HEK293T (cell line): Measurements from ENCODE around the gene IFT172.

Experiments
- CTCF ChIA-PET: fragments of 350-600 bp; formaldehyde crosslinking; extraction: SDS; loops from one replicate; lab custom pipeline; 2021; ENCODE audit warnings: antibody characterized with exemption, inconsistent platforms; lab: Yijun Ruan, JAX
- POLR2A ChIA-PET: fragments of 350-600 bp; formaldehyde crosslinking; extraction: SDS; loops from one replicate; lab custom pipeline; 2020; ENCODE audit warnings: antibody characterized with exemption, inconsistent platforms; lab: Yijun Ruan, JAX
- DNase-seq: peaks from one replicate; pipeline ENCODE4 v3.0.0; 2012; ENCODE audit warnings: mixed read lengths; ENCODE audit errors: extremely low spot score
- ARNT ChIP-seq: fragments of 450-650 bp; IDR thresholded peaks from 2 replicates; pipeline ENCODE4 v1.6.1; 2017; ENCODE audit warnings: mild to moderate bottlenecking
- BHLHE40 ChIP-seq: fragments of 450-650 bp; IDR thresholded peaks from 2 replicates; pipeline ENCODE4 v1.6.1; 2016; ENCODE audit warnings: mild to moderate bottlenecking, moderate library complexity, borderline replicate concordance
- CTBP1 ChIP-seq: fragments of 450-650 bp; IDR thresholded peaks from 2 replicates; pipeline ENCODE4 v1.6.1; 2016; ENCODE audit warnings: borderline replicate concordance
- ELF4 ChIP-seq: fragments of 450-650 bp; IDR thresholded peaks from 2 replicates; pipeline ENCODE4 v1.6.1; 2017; ENCODE audit warnings: antibody characterized with exemption
- FOXA1 ChIP-seq: fragments of 450-650 bp; IDR thresholded peaks from 2 replicates; pipeline ENCODE4 v1.6.1; 2016; ENCODE audit warnings: mild to moderate bottlenecking
- FOXK2 ChIP-seq: fragments of 450-650 bp; IDR thresholded peaks from 2 replicates; pipeline ENCODE4 v1.6.1; 2016; ENCODE audit warnings: mild to moderate bottlenecking
- FOXM1 ChIP-seq: fragments of 450-650 bp; IDR thresholded peaks from 2 replicates; pipeline ENCODE4 v1.6.1; 2017; ENCODE audit warnings: mild to moderate bottlenecking, borderline replicate concordance
- HDGF ChIP-seq: fragments of 450-650 bp; IDR thresholded peaks from 2 replicates; pipeline ENCODE4 v1.6.1; 2017; ENCODE audit warnings: antibody characterized with exemption, borderline replicate concordance
- L3MBTL2 ChIP-seq: fragments of 450-650 bp; conservative IDR thresholded peaks from 2 replicates; pipeline ENCODE4 v1.6.1; 2016; ENCODE audit warnings: mild to moderate bottlenecking
- LEF1 ChIP-seq: fragments of 450-650 bp; IDR thresholded peaks from 2 replicates; pipeline ENCODE4 v1.6.1; 2017; ENCODE audit warnings: mild to moderate bottlenecking, borderline replicate concordance
- NFRKB ChIP-seq: fragments of 450-650 bp; IDR thresholded peaks from 2 replicates; pipeline ENCODE4 v1.6.1; 2016; ENCODE audit warnings: mild to moderate bottlenecking, moderate library complexity
- PKNOX1 ChIP-seq: fragments of 450-650 bp; IDR thresholded peaks from 2 replicates; pipeline ENCODE4 v1.6.1; 2016
- SP1 ChIP-seq: fragments of 450-650 bp; IDR thresholded peaks from 2 replicates; pipeline ENCODE4 v1.6.1; 2017
- SUZ12 ChIP-seq: fragments of 450-650 bp; IDR thresholded peaks from 2 replicates; pipeline ENCODE4 v1.6.1; 2016; ENCODE audit warnings: mild to moderate bottlenecking
- TARDBP ChIP-seq: fragments of 450-650 bp; IDR thresholded peaks from 2 replicates; pipeline ENCODE4 v1.6.1; 2016
- ZNF384 ChIP-seq: fragments of 450-650 bp; IDR thresholded peaks from 2 replicates; pipeline ENCODE4 v1.6.1; 2016

The IFT172 gene

GRCh38 chr2:27494944-27495554, 5.5 kb upstream of the IFT172 start, which contains the start of gene FNDC4:
Gene FNDC4, minus strand, starts transcription at chr2:27495200. Its CDS starts 521 bp downstream, at chr2:27494679.
- POLR2A ChIA-PET, result interaction anchor here (1.1 kb wide), 1 partner anchor 85 kb away, joined by 3 read pairs; the partner anchor contains the start of gene PPM1G
- peak; percentile 64 for DNase-seq
- TF ChIP-seq NFRKB, result no peak
- TF ChIP-seq ZNF384, result no peak
- TF ChIP-seq LEF1, result no peak
- TF ChIP-seq FOXA1, result no peak
- no peak for TF ChIP-seq FOXM1
- no peak for TF ChIP-seq SP1
- TF ChIP-seq BHLHE40, result no peak
- TF ChIP-seq PKNOX1, result no peak
- no peak for TF ChIP-seq ARNT
- TF ChIP-seq TARDBP, result no peak
- TF ChIP-seq L3MBTL2, result no peak
- no peak for TF ChIP-seq CTBP1
- TF ChIP-seq ELF4, result no peak
- TF ChIP-seq SUZ12, result no peak
- no peak for TF ChIP-seq FOXK2
- TF ChIP-seq HDGF, result no peak
- CTCF ChIA-PET, result interaction anchor here (0.6 kb wide), 1 partner anchor 189 kb away, joined by 4 read pairs; no protein-coding TSS in a partner anchor

GRCh38 chr2:27494284-27494943, 4.9 kb upstream of the IFT172 start:
- DNase-seq, result no peak
- ChIA-PET POLR2A (no interaction called here), CTCF (no interaction called here)
- no peak for TF ChIP-seq BHLHE40
- no peak for TF ChIP-seq TARDBP
- no peak for TF ChIP-seq HDGF
- TF ChIP-seq ARNT, result no peak
- no peak for TF ChIP-seq FOXK2
- TF ChIP-seq PKNOX1, result no peak
- TF ChIP-seq CTBP1, result no peak
- TF ChIP-seq NFRKB, result no peak
- no peak for TF ChIP-seq ELF4
- no peak for TF ChIP-seq L3MBTL2
- no peak for TF ChIP-seq FOXM1
- TF ChIP-seq SP1, result no peak

GRCh38 chr2:27493948-27494283, 4.4 kb upstream of the IFT172 start:
- no peak for DNase-seq
- no peak for TF ChIP-seq ARNT
- no peak for TF ChIP-seq FOXK2
- no peak for TF ChIP-seq TARDBP
- no peak for TF ChIP-seq HDGF
- TF ChIP-seq ELF4, result no peak
- no peak for TF ChIP-seq LEF1
- no peak for TF ChIP-seq SUZ12
- TF ChIP-seq FOXA1, result no peak
- no peak for TF ChIP-seq BHLHE40
- TF ChIP-seq SP1, result no peak
- no peak for TF ChIP-seq L3MBTL2
- ChIA-PET POLR2A (no interaction called here), CTCF (no interaction called here)

- DNase-seq, result no peak
- POLR2A ChIA-PET, result interaction anchor here (1.8 kb wide), 1 partner anchor 63 kb away, joined by 4 read pairs; no protein-coding TSS in a partner anchor
- CTCF ChIA-PET, result no interaction called here
- TF ChIP-seq LEF1 (no peak), FOXK2 (no peak), ZNF384 (no peak), ARNT (no peak), SUZ12 (no peak), HDGF (no peak), CTBP1 (no peak), SP1 (no peak), FOXM1 (no peak), FOXA1 (no peak), L3MBTL2 (no peak), ELF4 (no peak), PKNOX1 (no peak), TARDBP (no peak), BHLHE40 (no peak), NFRKB (no peak)
Measured at GRCh38 chr2:27492557-27492956, 3.0 kb upstream of the IFT172 start.

GRCh38 chr2:27489118-27489497, 435 bp downstream of the IFT172 start:
- TF ChIP-seq HDGF, result no peak
- no peak for DNase-seq
- CTCF ChIA-PET, result no interaction called here
- POLR2A ChIA-PET, result no interaction called here

GRCh38 chr2:27485496-27485895, 4.0 kb downstream of the IFT172 start:
- POLR2A ChIA-PET, result interaction anchor here (1.0 kb wide), 1 partner anchor 143 kb away, joined by 3 read pairs; the partner anchor contains the start of genes CCDC121 and GPN1
- CTCF ChIA-PET, result no interaction called here
- TF ChIP-seq FOXK2 (no peak), HDGF (no peak), BHLHE40 (no peak), TARDBP (no peak), SUZ12 (no peak), LEF1 (no peak), PKNOX1 (no peak), FOXA1 (no peak), NFRKB (no peak), ZNF384 (no peak), ELF4 (no peak), CTBP1 (no peak), ARNT (no peak), SP1 (no peak), FOXM1 (no peak), L3MBTL2 (no peak)
- DNase-seq, result no peak
